ENCODE measurements around the gene ATRNL1.

Gene ATRNL1

GRCh38 chr10:115093776-115094408, 727 bp downstream of the ATRNL1 start:
- Histone ChIP-seq H4K20me1 (ENCODE audit: insufficient read depth, low read length) (no peaks in the 10 kb centered on the region), H3K4me1 (ENCODE audit: insufficient read depth, low read length) (peaks cover 22% of the 10 kb centered on the region), H3K36me3 (ENCODE audit: insufficient read depth, low read length) (no peaks in the 10 kb centered on the region), H3K4me2 (ENCODE audit: insufficient read depth, low read length) (peak overlapping the region; percentile 86), H3K9ac (ENCODE audit: low read depth, low read length) (peak overlapping the region; percentile 61; the same call in 1 of the 2 replicates), H3K9me3 (ENCODE audit: insufficient read depth, low read length, severe bottlenecking) (no peaks in the 10 kb centered on the region), H3K79me2 (ENCODE audit: insufficient read depth, low read length) (no peaks in the 10 kb centered on the region), H3K4me3 (ENCODE audit: low read depth in 1 of 2, low read length in 2 of 2) (peak overlapping the region; percentile 32 to 67; a peak in 3 of 4 replicates), H2AFZ (ENCODE audit: low read depth, low read length) (peak overlapping the region; percentile 77), H3K27ac (ENCODE audit: low read length) (no peak overlapping the region), H3K27me3 (ENCODE audit: insufficient read depth, low read length, poor library complexity) (peaks cover 51% of the 10 kb centered on the region)
- ATAC-seq (ENCODE audit: insufficient read depth, low read depth) (peak; percentile 23; the same call in 1 of the 3 replicates), DNase-seq (no peak)
- TF ChIP-seq, protein P1, sequence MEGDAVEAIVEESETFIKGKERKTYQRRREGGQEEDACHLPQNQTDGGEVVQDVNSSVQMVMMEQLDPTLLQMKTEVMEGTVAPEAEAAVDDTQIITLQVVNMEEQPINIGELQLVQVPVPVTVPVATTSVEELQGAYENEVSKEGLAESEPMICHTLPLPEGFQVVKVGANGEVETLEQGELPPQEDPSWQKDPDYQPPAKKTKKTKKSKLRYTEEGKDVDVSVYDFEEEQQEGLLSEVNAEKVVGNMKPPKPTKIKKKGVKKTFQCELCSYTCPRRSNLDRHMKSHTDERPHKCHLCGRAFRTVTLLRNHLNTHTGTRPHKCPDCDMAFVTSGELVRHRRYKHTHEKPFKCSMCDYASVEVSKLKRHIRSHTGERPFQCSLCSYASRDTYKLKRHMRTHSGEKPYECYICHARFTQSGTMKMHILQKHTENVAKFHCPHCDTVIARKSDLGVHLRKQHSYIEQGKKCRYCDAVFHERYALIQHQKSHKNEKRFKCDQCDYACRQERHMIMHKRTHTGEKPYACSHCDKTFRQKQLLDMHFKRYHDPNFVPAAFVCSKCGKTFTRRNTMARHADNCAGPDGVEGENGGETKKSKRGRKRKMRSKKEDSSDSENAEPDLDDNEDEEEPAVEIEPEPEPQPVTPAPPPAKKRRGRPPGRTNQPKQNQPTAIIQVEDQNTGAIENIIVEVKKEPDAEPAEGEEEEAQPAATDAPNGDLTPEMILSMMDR (IDR thresholded peaks at IDR 0.05; ENCODE audit: borderline replicate concordance, extremely low read depth, low read length, poor library complexity, severe bottlenecking), result no peak
- TF ChIP-seq EZH2 (IDR thresholded peaks at IDR 0.05; ENCODE audit: borderline replicate concordance, low read depth, low read length, severe bottlenecking), result no peak

GRCh38 chr10:115094416-115095140, 1.4 kb downstream of the ATRNL1 start:
- no peak for ATAC-seq (ENCODE audit: insufficient read depth, low read depth)

DNA sequence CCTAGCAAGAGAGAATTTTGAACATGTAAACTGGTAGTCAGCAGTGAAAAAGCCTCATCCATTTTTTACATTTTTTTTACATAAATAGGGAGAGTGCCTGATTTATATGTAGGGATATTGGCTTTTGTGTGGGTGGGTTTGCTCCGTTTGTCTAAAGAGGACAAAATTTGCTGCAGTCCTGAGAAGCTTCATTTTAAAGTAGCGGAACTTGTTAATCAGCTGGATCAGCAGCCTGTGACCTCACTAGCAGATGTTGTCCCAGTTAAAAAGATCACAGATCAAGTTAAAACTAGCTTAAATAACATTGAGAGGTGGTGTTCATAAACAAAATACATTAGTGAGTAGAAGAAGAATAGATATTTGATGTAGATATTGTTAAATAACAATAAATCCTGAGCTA, 2.6 kb downstream of the ATRNL1 start:
- no peak for TF ChIP-seq EZH2 (IDR thresholded peaks at IDR 0.05; ENCODE audit: borderline replicate concordance, low read depth, low read length, severe bottlenecking)
- TF ChIP-seq, protein P1 (IDR thresholded peaks at IDR 0.05; ENCODE audit: borderline replicate concordance, extremely low read depth, low read length, poor library complexity, severe bottlenecking), result no peak
- H3K79me2 ChIP-seq (ENCODE audit: insufficient read depth, low read length), result no peaks in the 10 kb centered on the region
- H3K27ac ChIP-seq (ENCODE audit: low read length), result no peak overlapping the region
- peaks cover 22% of the 10 kb centered on the region for H3K4me1 ChIP-seq (ENCODE audit: insufficient read depth, low read length)
- DNase-seq (no peak), ATAC-seq (ENCODE audit: insufficient read depth, low read depth) (no peak)
- no peak overlapping the region for H2AFZ ChIP-seq (ENCODE audit: low read depth, low read length)
- no peak overlapping the region for H3K9ac ChIP-seq (ENCODE audit: low read depth, low read length)
- no peak overlapping the region for H3K4me2 ChIP-seq (ENCODE audit: insufficient read depth, low read length)
- H3K36me3 ChIP-seq (ENCODE audit: insufficient read depth, low read length), result no peaks in the 10 kb centered on the region
- no peaks in the 10 kb centered on the region for H4K20me1 ChIP-seq (ENCODE audit: insufficient read depth, low read length)
- H3K27me3 ChIP-seq (ENCODE audit: insufficient read depth, low read length, poor library complexity), result peaks cover 47% of the 10 kb centered on the region
- H3K4me3 ChIP-seq (ENCODE audit: low read depth in 1 of 2, low read length in 2 of 2), result no peak overlapping the region
- no peaks in the 10 kb centered on the region for H3K9me3 ChIP-seq (ENCODE audit: insufficient read depth, low read length, severe bottlenecking)

More at GRCh38 chr10:115094416-115095140, 1.4 kb downstream of the ATRNL1 start:
- Histone ChIP-seq H3K4me1 (ENCODE audit: insufficient read depth, low read length) (peaks cover 22% of the 10 kb centered on the region), H2AFZ (ENCODE audit: low read depth, low read length) (no peak overlapping the region), H4K20me1 (ENCODE audit: insufficient read depth, low read length) (no peaks in the 10 kb centered on the region), H3K4me2 (ENCODE audit: insufficient read depth, low read length) (peak overlapping the region; percentile 36; the same call in 1 of the 2 replicates), H3K36me3 (ENCODE audit: insufficient read depth, low read length) (no peaks in the 10 kb centered on the region), H3K9me3 (ENCODE audit: insufficient read depth, low read length, severe bottlenecking) (no peaks in the 10 kb centered on the region), H3K27me3 (ENCODE audit: insufficient read depth, low read length, poor library complexity) (peaks cover 54% of the 10 kb centered on the region), H3K79me2 (ENCODE audit: insufficient read depth, low read length) (no peaks in the 10 kb centered on the region), H3K27ac (ENCODE audit: low read length) (no peak overlapping the region), H3K4me3 (ENCODE audit: low read depth in 1 of 2, low read length in 2 of 2) (no peak overlapping the region), H3K9ac (ENCODE audit: low read depth, low read length) (no peak overlapping the region)
- TF ChIP-seq, protein P1 (IDR thresholded peaks at IDR 0.05; ENCODE audit: borderline replicate concordance, extremely low read depth, low read length, poor library complexity, severe bottlenecking), result no peak
- no peak for TF ChIP-seq EZH2 (IDR thresholded peaks at IDR 0.05; ENCODE audit: borderline replicate concordance, low read depth, low read length, severe bottlenecking)
- no peak for DNase-seq
